Measurements from ENCODE around the gene CHST11. TPM values are rescaled to one million over a fixed set of nuclear protein-coding genes. Genes with fewer than 3 reads are reported as not detected.

The CHST11 gene
- polyA plus RNA-seq, 1 donor: 8.0 TPM

GRCh38 chr12:104680070-104680469, 223.3 kb downstream of the CHST11 start:
- no peak for DNase-seq

DNA sequence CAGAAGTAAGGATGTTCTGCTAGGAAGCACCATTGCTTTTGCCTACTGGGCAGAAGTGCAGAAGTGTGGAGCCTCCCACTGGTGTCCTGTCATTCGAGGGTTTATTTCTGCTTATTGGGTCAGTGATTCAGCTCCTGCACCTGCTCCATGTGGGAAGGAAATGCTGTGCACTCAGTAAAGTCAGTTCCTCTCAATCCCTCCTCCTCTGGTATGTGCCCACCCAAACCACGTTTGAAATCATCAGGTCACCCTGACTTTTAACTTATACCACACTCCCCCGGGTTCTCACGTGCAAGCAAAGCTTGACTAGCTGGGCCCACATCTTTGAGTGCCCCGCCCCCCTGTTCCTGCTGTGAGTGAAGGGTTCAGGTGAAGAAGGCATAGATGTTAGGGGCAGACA, 223.7 kb downstream of the CHST11 start:
- DNase-seq: no peak

DNA sequence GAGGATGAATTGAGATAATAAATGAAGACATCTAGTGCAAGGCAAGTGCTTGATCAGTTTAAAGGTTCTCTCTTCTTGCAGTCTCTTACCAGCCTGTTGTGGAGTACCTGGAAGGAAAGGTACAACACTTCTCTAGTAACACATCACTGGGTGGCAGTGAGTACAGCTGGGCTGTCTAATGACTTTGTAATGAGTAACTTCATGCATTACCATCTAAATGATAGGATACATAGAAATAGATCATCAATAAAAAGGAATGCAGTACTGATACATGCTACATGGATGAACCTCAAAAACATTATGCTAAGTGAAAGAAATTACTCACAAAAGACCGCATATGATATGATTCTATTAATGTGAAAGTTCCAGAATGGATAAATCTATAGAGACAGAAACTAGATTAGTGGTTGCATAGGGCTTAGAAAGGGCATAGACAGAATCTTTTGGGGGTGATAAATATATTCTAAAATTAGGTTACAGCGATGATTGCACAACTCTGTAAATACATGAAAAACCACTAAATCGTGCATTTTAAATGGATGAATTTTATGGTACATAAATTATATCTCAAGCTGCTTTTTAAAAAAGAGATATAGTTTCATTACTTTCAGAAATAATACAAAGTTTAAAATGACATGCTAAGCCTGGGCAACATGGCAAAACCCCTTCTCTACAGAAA, 224.4 kb downstream of the CHST11 start:
- DNase-seq: no peak

- no peak for DNase-seq
Measured at GRCh38 chr12:104682790-104683279, 226.1 kb downstream of the CHST11 start.

- no peak for DNase-seq
Measured at GRCh38 chr12:104683831-104684503, 227.2 kb downstream of the CHST11 start.

GRCh38 chr12:104684884-104685283, 228.1 kb downstream of the CHST11 start:
- DNase-seq: no peak

- DNase-seq: no peak
Measured at GRCh38 chr12:104685366-104685765, 228.6 kb downstream of the CHST11 start.

GRCh38 chr12:104686196-104686595, 229.4 kb downstream of the CHST11 start:
- DNase-seq: no peak

DNA sequence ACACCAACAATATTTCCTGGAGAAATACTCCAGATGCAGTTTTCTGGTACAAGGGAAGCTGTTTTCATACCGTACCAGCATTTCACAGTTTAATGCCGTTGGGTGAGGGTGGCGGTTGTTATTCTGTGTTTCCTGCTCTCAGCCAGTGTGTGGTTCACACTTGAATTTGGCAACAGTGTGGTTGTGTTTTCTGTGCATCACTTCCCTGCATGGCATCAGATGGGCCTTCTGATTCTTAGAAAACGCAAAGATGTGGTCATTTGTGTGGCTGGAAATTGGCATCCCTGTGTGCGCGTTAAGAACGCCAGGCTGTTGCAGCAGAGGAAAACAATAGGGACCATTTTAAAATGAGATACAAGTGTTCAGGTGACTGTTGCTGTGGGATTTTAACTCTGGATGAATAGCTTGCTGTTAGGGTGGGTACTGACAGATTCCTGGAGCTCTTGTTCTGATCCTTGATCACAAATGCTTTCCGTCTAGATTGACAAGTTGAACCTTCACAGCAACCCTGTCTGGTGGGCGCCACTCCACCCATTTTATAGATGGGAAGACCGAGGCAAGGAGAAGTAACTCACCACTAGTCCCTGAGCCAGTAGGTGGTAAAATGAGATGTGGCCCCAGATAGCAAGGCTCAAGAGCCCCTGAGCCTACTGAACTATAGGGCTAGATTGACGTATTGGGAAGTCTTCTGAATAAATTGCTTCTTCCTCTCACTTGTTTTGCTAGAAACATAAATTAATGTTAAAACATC, 231.2 kb downstream of the CHST11 start:
- no peak for DNase-seq

DNA sequence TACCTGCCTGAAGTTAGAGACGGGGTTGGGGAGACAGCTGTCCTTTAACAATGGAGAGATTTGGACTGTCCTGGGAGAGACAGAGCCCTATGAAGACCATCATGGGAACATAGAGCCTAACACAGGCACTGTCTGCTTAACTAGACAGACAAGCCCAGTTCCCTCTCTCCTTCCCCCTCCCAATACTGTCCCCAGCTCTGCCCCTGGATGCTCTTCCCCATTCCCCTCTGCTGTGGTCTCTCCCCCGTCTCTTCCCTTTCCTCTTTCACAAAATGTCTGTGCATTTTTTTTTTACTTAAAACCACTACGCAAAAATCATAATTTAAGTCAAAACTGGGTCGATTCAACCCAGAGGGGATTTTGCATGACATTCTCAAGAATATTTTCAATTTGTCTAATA, 232.9 kb downstream of the CHST11 start:
- no peak for DNase-seq

DNA sequence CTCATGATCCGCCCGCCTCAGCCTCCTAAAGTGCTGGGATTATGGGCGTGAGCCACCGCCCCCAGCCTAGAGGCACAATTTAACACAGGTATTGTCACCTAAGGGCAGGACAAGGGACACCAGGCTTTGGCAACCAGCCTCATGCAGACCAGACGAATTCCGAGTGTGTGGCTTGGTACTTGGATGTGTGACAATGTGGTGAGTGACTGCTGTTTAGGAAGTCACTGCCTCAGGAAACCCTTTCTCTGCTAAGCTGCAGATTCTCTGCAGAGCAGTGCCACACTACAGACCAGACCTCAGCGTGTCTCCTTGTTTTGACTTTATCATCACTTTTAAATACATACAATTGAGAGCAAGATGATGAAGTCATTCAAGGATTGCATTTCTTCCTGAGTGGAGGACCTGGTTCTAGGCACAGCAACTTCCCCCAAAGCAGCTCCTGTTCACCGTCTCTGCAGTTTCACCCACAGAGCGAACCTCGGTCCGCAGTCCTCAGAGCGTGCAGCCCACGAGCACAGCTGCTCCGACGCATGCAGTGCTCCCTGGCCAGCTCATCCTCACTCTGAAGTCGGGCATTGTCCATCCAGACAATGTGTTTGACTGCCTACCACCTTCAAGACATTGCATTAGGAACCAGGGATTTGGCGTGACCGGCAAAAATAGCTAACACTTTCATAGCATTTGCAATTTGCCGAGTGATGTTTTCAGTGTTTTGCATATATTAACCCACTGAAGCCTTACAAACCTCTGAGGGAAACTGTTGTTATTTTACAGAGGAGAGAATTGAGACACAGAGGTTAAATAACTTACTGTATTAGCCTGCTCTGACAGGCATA, 235.2 kb downstream of the CHST11 start:
- DNase-seq: no peak

DNA sequence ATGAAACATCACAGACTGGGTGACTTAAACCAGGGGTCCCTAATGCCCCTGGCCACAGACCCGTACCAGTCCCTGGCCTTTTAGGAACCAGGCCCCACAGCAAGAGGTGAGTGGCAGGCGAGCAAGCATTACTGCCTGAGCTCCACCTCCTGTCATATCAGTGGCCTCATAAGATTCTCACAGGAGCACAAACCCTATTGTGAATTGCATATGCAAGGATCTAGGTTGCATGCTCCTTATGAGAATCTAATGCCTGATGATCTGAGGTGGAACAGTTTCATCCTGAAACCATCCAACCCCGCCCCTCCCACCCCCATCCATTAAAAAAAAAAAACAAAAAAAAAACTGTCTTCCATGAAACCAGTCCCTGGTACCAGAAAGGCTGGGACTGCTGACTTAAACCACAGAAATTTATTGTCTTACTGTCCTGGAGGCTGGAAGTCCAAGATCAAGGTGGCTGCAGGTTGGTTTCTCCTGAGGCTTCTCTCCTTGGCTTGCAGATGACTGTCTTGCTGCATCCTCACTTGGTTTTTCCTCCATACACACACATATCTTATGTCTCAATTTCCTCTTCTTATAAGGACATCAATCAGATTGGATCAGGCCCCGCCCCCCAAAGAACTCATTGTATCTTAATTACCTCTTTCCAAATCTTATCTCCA, 235.9 kb downstream of the CHST11 start:
- no peak for DNase-seq

- no peak for DNase-seq
Measured at GRCh38 chr12:104693493-104693892, 236.7 kb downstream of the CHST11 start.

DNA sequence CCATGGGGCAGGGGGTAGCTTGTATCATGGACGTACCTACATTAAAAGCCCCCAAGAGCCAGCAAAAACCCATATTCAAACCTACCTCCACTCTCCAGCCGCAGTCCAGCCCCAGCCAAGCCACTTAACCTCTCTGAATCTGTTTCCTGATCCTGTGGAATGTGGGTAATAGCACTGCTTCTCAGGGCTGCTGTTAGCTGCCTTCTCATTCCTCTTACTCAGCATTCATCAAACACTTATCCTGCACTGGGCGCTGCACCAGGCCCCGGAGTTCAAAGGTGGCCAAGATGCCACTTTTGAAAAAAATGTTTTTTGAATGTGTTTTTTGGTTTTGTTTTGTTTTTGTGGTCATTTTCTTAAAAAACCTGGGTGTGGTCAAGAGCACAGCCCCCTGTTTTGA, 237.4 kb downstream of the CHST11 start:
- DNase-seq: no peak

DNA sequence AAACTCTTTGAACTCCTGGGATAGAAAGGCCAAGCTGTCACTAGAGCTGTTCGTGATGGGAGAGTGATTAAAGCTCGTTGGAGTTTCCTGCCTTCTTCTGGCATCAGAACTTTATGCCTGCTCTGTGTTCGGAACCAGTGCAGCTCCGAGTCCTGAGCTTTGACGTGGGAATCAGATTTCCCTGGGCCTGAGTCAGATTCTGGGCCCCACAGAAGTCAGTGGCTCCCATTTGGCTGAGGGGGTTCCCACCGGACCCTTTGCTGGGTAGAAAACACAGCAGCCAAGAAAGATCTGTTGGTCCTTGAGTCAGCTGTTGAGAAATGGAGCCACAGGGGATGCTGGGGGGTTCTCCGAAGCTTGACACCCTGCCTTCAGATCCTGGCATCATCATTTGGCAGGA, 238.0 kb downstream of the CHST11 start:
- no peak for DNase-seq

DNA sequence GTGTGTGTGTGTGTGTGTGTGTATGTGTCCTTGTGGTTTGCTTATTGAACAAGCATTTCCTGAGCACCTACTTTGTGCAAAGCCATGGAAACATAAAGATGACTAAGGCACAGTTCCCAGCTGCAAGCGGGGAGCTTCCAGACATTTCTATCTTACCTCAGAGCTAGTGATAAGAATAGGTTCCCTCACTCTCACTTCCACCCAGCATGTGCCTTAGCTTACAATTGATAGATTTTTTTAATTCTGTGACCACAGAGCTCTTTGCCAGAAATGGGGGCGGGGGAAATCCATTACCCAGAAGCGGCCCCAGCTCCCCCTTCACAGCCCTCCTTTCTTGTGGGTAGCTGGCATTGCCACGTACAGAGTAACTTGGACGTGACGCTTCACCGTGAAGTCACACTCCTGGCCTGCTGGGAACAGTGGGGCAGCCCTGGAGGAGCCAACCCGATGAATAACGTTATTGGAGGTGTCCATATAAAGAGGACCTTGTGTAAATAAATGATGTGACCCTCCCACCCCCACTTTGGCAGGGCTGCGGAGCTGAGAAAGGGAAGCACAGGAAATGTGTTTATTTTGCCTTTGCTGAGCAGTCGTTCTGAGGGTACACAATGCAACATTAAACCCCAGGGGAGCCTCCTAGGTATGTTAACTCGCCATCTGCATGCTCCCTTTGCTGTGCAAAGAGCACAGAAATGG, 238.9 kb downstream of the CHST11 start:
- no peak for DNase-seq

GRCh38 chr12:104697186-104697585, 240.4 kb downstream of the CHST11 start:
- DNase-seq: no peak

DNA sequence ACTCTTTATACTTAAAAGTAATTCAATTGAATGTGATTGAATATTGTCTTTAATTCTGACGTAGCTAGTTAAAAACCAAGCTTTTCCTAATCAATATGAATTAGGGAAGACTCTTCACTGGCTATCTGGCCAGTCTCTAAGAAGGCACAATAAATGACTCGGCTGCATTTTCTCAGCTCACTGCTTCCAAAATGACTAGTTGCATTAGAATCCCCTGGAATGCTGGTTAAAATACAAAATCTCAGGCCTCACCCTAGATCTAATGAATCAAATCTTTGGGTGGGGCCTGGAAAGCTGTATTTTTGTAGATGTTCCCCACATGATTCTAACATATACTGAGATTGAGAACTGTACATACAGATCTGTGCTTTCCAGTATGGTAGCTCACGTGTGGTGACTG, 242.1 kb downstream of the CHST11 start:
- DNase-seq: no peak

DNA sequence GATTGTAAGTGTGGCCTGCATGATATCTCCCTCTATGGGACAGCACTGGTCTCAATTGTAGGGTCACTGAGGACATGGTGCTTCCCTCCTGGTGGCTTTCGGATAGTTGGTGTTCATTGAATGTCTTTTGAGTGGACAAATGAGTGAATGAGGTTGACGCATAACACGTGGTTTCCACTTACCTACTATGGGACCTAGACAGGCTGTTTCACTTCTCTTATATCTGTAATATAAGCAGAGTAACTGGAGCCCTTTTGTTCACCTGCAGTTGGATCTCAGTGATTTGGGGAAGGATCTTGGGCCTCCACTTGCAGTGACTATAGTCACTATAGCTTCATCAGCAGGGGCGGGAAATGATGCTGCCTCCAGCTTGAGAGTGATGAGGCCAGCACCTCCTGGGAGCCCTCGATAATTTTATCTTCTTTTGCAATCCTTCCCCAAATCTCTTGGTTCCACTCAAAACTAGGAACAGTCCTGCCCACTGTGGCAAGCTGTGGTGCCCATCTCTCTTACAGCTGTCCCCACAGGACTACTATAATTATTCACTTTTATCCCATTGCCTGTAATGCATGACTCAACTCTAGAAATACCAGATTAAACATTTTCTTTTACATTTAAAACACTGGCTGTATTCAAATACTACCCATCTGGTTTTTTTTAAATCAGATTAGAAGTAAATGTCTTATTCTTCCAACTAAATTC, 242.9 kb downstream of the CHST11 start:
- DNase-seq: no peak

DNA sequence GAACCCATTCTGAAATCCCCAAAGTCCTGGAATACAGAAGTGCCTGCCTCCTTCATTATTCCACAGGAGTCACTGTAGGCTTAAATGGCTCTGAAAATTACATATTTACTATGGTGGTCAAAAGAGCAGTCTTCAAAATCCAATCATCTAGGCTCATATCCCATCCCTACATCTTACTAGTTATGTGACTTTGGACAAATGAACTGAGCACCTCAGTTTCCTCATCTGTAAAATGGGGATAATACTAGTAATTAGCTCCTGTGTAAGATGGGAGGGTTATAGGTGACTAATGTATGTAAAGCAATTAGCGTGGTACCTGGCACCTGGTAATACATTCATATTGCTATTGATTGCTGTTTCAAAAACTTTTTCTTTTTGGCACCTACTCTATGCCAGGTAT, 243.6 kb downstream of the CHST11 start:
- DNase-seq: no peak
